ENCODE results near the gene DIRAS3.
"Not testable (repeated sequence)": the region's sequence is repeated elsewhere in the genome, so short reads cannot be mapped to it uniquely, and the experiment has no call there.

Gene DIRAS3

DNA sequence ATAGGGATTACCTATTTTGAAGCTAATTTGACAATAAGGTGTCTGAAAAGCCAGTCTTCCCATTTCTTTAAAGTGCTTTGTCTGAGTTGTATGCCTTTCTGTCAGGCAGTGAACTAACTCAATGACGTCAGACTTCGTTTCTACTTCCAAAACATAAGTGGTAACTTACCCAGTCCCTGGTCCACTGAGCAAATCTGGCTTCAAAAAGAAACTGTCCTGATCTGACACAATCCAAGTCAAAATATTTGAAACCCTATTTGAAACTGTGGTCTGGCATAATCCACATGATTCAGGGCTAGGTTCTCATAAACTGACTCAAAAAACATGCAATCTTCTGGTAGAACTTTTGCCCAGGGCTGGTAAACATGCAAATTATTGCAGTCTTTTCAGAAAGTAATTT is 34.0 kb downstream of the DIRAS3 start:
- no peak for DNase-seq

DNA sequence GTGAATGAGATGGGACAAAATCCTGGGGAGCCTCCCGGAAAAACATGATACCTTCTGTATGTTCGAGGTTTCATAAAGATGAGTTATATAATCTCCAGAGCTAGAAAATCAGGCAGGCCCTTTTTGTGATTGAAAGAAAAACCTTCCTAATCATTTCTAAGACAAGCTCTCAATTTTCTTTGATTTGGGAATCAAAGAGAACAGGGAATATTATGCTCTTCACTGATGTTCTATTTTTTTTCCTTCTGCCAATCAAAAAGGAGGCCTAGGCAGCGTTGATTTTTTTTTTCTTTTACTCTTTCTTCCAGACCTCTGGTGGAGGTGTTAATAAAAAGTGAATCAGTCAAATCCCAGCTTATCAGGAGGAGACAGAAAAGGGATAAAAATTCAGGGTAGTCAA is 34.5 kb downstream of the DIRAS3 start:
- DNase-seq: no peak

DNA sequence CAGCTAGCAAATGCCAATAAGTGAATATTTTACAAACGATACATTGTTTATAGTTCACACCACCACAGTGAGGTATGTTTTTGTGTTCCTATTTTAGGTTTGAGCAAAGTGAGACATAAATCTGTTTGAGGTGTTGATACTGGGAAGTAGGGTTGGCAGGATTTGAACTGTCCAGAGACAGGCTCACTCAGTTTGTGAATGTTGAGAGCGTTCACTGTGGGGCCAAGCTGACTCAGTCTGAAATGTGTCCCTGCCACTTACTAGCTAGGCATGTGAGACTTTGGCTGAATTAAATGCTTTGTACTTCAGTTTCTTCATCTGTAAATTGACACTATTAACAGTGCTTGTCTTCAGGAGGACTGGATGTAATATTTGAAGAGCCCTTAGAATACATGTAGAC is 35.1 kb downstream of the DIRAS3 start:
- no peak for DNase-seq

DNA sequence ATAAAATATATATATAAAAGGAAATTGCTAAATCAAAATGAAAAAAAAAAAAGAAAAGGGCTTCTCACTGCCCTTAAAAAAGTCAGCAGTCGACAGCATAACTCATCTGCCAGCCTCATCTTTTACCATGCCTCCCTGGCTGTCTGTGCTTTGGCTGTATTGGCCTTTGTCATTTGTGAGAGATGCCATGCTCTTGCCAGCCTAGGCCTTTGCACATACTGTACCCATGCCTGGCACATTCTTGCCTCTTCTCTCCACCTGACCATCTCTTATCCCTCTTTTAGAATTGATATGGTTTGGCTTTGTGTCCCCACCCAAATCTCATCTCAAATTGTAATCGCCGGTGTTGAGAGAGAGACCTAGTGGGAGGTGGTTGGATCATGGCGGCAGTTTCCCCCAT is 37.1 kb downstream of the DIRAS3 start:
- no peak for DNase-seq

DNA sequence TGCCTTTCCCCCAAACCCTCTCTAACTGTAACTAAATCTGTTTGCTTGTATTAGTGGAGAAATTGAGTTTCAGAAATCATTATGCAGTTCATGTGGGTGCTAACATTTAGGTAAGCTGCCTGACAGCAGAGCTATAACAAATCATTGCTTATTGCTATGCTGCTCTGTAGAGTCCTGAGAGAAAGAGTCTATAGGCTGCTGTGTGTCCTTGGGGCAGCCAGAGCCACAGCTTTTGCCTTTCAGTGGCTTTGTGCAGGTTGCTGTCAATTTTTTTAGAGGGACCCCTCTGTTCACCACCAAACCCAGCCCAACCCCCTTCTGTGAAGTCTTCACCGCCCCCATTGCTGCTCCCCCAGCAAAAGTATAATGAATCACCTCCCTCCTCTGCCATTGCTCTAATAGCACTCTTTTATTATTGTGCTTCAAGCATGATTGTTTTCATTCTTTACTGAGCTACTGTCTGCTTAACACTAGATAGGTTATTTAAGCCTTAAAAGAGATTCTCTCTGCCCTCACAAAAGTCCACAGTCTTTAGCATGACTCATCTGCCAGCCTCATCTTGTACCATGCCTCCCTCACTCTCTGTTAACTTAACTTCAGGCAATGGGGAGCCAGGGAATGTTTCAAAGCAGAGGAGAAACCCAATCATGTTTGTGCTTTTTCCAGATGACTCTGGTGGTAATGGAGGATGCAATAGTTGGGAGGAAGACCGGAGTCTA is 38.6 kb downstream of the DIRAS3 start:
- no peak for DNase-seq

DNA sequence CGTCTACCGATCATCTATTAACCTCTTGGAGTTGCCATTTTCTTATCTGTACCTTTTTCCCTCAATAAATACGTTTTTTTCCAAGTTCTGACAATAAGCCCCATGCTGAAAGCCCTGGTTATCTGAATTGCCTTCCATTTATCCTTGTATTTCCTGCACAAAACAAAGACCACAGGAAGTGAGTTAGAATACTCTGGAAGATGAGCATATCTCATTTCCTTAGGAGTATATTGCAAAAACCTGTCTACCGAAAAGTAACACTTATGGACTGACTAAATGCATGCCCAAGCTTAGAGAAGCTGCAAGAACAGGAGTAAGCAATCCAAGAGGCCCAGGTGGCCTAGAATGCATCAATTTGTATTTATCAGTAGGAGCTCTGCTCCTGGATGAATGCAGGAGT is 39.9 kb downstream of the DIRAS3 start:
- no peak for DNase-seq

DNA sequence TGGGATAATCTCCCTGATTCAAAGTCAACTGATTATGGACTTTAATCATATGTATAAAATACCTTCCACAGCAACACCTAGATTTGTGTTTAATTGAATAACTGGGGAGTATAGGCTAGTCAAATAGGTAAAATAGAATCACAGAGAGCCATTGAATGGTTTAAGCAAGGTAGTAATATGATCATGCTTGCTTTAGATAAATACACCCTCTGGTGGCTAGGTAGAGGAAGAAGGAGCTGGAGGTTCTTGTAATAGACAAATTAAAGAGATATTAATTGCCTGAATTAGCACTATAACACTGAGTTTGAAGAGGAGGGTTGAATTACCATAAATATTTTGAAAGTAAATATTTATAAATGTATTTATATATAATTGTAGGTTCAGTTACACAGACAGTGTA is 40.3 kb downstream of the DIRAS3 start:
- DNase-seq: no peak

DNA sequence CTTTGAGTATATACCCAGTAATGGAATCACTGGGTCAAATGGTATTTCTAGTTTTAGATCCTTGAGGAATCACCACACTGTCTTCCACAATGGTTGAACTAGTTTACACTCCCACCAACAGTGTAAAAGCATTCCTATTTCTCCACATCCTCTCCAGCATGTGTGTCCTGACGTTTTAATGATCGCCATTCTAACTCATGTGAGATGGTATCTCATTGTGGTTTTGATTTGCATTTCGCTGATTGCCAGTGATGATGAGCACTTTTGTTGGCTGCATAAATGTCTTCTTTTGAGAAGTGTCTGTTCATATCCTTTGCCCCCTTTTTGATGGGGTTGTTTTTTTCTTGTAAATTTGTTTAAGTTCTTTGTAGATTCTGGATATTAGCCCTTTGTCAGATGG is 46.8 kb downstream of the DIRAS3 start:
- not testable (repeated sequence) for DNase-seq

DNA sequence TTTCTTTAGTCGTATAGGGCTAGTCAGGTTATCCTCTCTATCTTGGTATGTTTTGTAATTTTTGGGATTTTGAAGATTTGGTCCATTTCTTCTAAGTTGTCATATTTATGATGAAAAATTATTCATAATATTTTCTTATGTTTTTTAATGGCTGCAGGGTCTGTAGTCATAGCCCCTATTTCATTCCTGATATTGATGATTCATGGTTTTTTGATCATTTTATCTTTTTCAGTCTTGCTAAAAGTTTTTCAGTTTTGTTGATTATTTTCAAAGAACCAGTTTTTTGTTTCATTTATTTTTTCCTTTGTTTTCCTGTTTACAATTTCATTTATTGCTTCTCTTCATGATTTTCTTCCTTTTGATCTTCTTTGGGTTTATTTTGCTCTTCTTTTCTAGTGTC is 50.2 kb downstream of the DIRAS3 start:
- DNase-seq: no peak

DNA sequence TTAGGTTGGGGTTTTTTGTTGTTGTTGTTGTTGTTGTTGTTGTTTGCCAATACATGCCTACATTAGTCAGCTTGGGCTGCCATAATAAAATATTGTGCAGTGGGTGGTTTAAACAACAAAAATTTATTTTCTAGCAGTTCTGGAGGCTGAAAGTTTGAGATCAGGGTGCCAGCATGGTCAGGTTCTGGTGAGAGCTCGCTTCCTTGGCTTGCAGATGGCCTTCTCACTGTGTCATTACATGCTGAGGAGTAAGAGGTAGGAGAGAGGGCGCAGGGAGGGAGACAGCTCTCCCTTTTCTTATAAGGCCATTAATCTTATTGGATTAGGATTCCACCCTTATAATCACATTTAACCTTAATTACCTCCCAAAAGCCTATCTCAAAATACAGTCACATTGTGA is 52.7 kb downstream of the DIRAS3 start:
- no peak for DNase-seq
